Endothelial cell of umbilical vein (primary cell): ENCODE data around the gene CXCL11. TPM values are rescaled to one million over a fixed set of nuclear protein-coding genes. Genes with fewer than 3 reads are reported as not detected.
"Not testable (repeated sequence)": the region's sequence is repeated elsewhere in the genome, so short reads cannot be mapped to it uniquely, and the experiment has no call there.

Source experiments
- BruUV-seq: library from RNA; stranded (reverse); fragments of 400-500 nt; replicated peaks from 2 replicates; lab custom pipeline; 2021; lab: Mats Ljungman, UMichigan
- CTCF ChIA-PET: fragments of 300-600, 350-600 bp; sonication (Branson Sonifier 250); formaldehyde crosslinking; loops from one replicate; lab custom pipeline; 2021; ENCODE audit warnings: antibody characterized with exemption, inconsistent platforms; lab: Charles Lee
- POLR2A ChIA-PET: fragments of 300-600, 350-600 bp; sonication (Branson Sonifier 250); formaldehyde crosslinking; loops from one replicate; lab custom pipeline; 2021; ENCODE audit warnings: antibody characterized with exemption, inconsistent platforms; lab: Charles Lee
- DNase-seq: peaks from one replicate; pipeline ENCODE4 v3.0.0-alpha.2; 2011; ENCODE audit warnings: low read depth, low spot score
- FAIRE-seq: peaks from 2 replicates; lab custom pipeline; 2011; peaks lifted over from hg19 to GRCh38; lab: Jason Lieb, UNC
- H2AFZ ChIP-seq: 2 replicates; pipeline ENCODE4 v1.6.0; 2012; ENCODE audit warnings: low read depth, low read length, control low read depth, inconsistent platforms
- H3K27ac ChIP-seq: 2 replicates; pipeline ENCODE4 v1.5.1; 2011; ENCODE audit warnings: low read depth, mild to moderate bottlenecking, control low read depth, low read length, moderate library complexity; ENCODE audit not compliant: insufficient read depth
- H3K27me3 ChIP-seq, 2 experiments: 2 replicates each; pipeline versions ENCODE4 v1.6.0 to v1.6.1; 2011; ENCODE audit warnings: low read length in 2 of 2, mixed read lengths in 1 of 2; ENCODE audit not compliant: control insufficient read depth in 2 of 2, insufficient read depth in 2 of 2
- H3K36me3 ChIP-seq, 2 experiments: 2 replicates in 1 of 2; 3 replicates in 1 of 2; pipeline ENCODE4 v1.5.1; 2011; ENCODE audit warnings: low read length in 2 of 2, mild to moderate bottlenecking in 1 of 2, moderate library complexity in 1 of 2; ENCODE audit not compliant: control insufficient read depth in 2 of 2, insufficient read depth in 2 of 2; ENCODE audit errors: extremely low read depth in 1 of 2
- H3K4me1 ChIP-seq: 3 replicates; pipeline ENCODE4 v1.5.1; 2011; ENCODE audit warnings: mild to moderate bottlenecking, low read length; ENCODE audit not compliant: control insufficient read depth, insufficient read depth; ENCODE audit errors: extremely low read depth
- H3K4me2 ChIP-seq: 2 replicates; pipeline ENCODE4 v1.6.1; 2011; ENCODE audit warnings: low read length, control low read depth, mixed read lengths; ENCODE audit not compliant: insufficient read depth
- H3K4me3 ChIP-seq, 3 experiments: fragments of 200-600 bp in 1 of 3; sonication (generic), shearing (Covaris generic) in 1 of 3; replicated peaks in 1 of 3; 2 replicates each; pipeline ENCODE4 v1.5.1; 2011 to 2016; ENCODE audit warnings: control low read depth in 3 of 3, low read length in 3 of 3, mild to moderate bottlenecking in 2 of 3, inconsistent platforms in 1 of 3, low read depth in 1 of 3, moderate library complexity in 1 of 3; ENCODE audit not compliant: insufficient read depth in 1 of 3
- H3K79me2 ChIP-seq: 2 replicates; pipeline ENCODE4 v1.6.0; 2012; ENCODE audit warnings: low read length, inconsistent platforms; ENCODE audit not compliant: control insufficient read depth, insufficient read depth
- H3K9ac ChIP-seq: replicated peaks from 2 replicates; pipeline ENCODE3; 2011; ENCODE audit warnings: low read length, control low read depth; ENCODE audit not compliant: insufficient read depth; ENCODE audit errors: extremely low read depth
- H3K9me1 ChIP-seq: replicated peaks from 3 replicates; pipeline ENCODE4 v1.6.0; 2011; ENCODE audit warnings: mild to moderate bottlenecking, low read length; ENCODE audit not compliant: control insufficient read depth, insufficient read depth; ENCODE audit errors: extremely low read depth
- H3K9me3 ChIP-seq: replicated peaks from 2 replicates; pipeline ENCODE4 v1.5.1; 2012; ENCODE audit warnings: low read length, inconsistent platforms; ENCODE audit not compliant: control insufficient read depth, insufficient read depth
- H4K20me1 ChIP-seq: replicated peaks from 2 replicates; pipeline ENCODE3; 2011; ENCODE audit warnings: mild to moderate bottlenecking, low read length; ENCODE audit not compliant: control insufficient read depth, insufficient read depth; ENCODE audit errors: extremely low read depth
- EZH2 ChIP-seq: IDR thresholded peaks from 2 replicates; pipeline ENCODE4 v1.6.1; 2012; ENCODE audit warnings: borderline replicate concordance, low read depth, mild to moderate bottlenecking, moderate library complexity, low read length, inconsistent platforms; ENCODE audit not compliant: severe bottlenecking
- FOS ChIP-seq: IDR thresholded peaks from 2 replicates; pipeline ENCODE4 v1.6.1; 2011; ENCODE audit warnings: mild to moderate bottlenecking, low read length, moderate library complexity, borderline replicate concordance; ENCODE audit not compliant: insufficient read depth
- GATA2 ChIP-seq: IDR thresholded peaks from 2 replicates; pipeline ENCODE4 v1.7.0; 2011; ENCODE audit warnings: low read depth, mild to moderate bottlenecking, moderate library complexity, mixed read lengths, low read length; ENCODE audit not compliant: insufficient read length, insufficient read depth
- JUN ChIP-seq: IDR thresholded peaks from 2 replicates; pipeline ENCODE4 v1.6.1; 2011; ENCODE audit warnings: borderline replicate concordance, low read depth; ENCODE audit not compliant: insufficient read length, insufficient read depth
- MYC ChIP-seq: IDR thresholded peaks from one replicate; pipeline ENCODE4 v1.6.1; 2011; ENCODE audit warnings: mild to moderate bottlenecking, low read depth, low read length
- POLR2A ChIP-seq: IDR thresholded peaks from 2 replicates; pipeline ENCODE4 v1.6.1; 2012; ENCODE audit warnings: low read depth, mild to moderate bottlenecking, control low read depth, low read length
- POLR2AphosphoS5 ChIP-seq: IDR thresholded peaks from 2 replicates; pipeline ENCODE4 v1.6.1; 2012; ENCODE audit warnings: low read depth, mild to moderate bottlenecking, control low read depth, low read length, moderate library complexity; ENCODE audit not compliant: insufficient read depth
- dilution Hi-C: fragments of 300-500 bp; cut with MboI; formaldehyde crosslinking; loops from one replicate; pipeline ENCODE4 v1.15.0; 2019; ENCODE audit warnings: low sequenced_read_pairs; ENCODE audit not compliant: extremely low pct_ligation_motif_present
- intact Hi-C: fragments of 100-400 bp; cut with micrococcal nuclease; formaldehyde crosslinking; loops from one replicate; pipeline ENCODE4 v1.10.0; 2022
- polyA plus RNA-seq, 4 experiments: library from polyadenylated mRNA; depleted of rRNA in 3 of 4; stranded (reverse) in 3 of 4; unstranded in 1 of 4; fragments of >200 nt; gene quantifications; 2 replicates each; pipeline versions ENCODE4 v1.2.1 to v1.2.3, GENCODE V29; 2011 to 2012; ENCODE audit warnings: missing spikeins in 1 of 4
- total RNA-seq: library from RNA; stranded (reverse); gene quantifications from 2 replicates; pipeline ENCODE4 v1.2.3, GENCODE V29; 2021
- TF ChIP-seq, protein P1 (sequence below), 2 donors: IDR thresholded peaks; 1 replicate in 1 of 2; 2 replicates in 1 of 2; pipeline ENCODE4 v1.5.1; 2011; ENCODE audit warnings: low read length in 2 of 2, mild to moderate bottlenecking in 2 of 2, moderate library complexity in 2 of 2, control low read depth in 1 of 2, inconsistent platforms in 1 of 2, low read depth in 1 of 2; ENCODE audit not compliant: insufficient read depth in 1 of 2; ENCODE audit errors: extremely low read depth in 1 of 2

The CXCL11 gene
- total and polyA plus RNA-seq, 2 donors (not counting 3 experiments of a cell fraction or from before 2014, with no cell fraction given), result 0.91 to 1.1 TPM

DNA sequence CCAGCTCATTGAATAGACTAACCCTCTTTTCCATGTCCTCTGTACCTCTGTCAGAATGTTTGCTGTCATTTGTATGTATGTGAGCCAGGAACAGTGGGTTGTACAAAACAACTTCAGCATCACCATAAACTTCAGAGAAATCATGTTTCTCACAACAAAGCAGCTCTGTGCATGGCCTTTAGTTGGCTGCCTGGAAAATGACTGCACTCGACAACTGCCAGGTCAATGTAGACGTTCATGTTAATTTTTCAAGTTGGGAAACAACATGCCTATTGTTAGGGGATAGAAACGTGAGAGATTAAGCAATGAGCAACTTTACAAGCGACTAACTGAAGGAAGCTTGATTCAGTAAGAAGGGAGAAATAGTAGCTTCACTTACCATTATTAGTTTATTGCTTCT, 17.9 kb upstream of the CXCL11 start:
- H3K27ac ChIP-seq, result no peak overlapping the region
- intact Hi-C loops (no loop called here), dilution Hi-C loops (no loop called here)

DNA sequence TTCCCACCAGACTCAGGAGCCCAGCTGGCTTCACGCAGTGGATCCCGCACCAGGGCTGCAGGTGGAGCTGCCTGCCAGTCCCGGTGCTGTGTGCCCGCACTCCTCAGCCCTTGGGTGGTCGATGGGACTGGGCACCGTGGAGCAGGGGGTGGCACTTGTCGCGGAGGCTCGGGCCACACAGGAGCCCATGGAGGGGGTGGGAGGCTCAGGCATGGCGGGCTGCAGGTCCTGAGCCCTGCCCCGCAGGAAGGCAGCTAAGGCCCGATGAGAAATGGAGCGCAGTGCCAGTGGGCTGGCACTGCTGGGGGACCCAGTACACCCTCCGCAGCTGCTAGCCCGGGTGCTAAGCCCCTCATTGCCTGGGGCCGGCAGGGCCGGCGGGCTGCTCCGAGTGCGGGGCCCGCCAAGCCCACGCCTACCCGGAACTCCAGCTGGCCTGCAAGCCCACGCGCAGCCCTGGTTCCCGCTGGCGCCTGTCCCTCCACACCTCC, 14.7 kb upstream of the CXCL11 start:
- DNase-seq, H4K20me1 ChIP-seq, H3K36me3 ChIP-seq, H3K9ac ChIP-seq, H3K27ac ChIP-seq, POLR2A ChIA-PET, H3K9me1 ChIP-seq, H3K4me2 ChIP-seq, H3K79me2 ChIP-seq, H3K9me3 ChIP-seq, BruUV-seq, intact Hi-C loops, FAIRE-seq, H3K4me1 ChIP-seq, dilution Hi-C loops, H3K4me3 ChIP-seq, H2AFZ ChIP-seq: not testable (repeated sequence)
- H3K27me3 ChIP-seq, result peaks cover 17 to 18% of the 10 kb centered on the region in 2 experiments
- CTCF ChIA-PET, result interaction anchor here (1.5 kb wide), 1 partner anchor 55 kb away, joined by 5 read pairs; no protein-coding TSS in a partner anchor

More for the DNA sequence above, 17.9 kb upstream of the CXCL11 start:
- H3K4me2 ChIP-seq, result no peak overlapping the region
- no peak overlapping the region for H2AFZ ChIP-seq
- H3K36me3 ChIP-seq, result no peaks in the 10 kb centered on the region
- FAIRE-seq, result no peak
- no peak overlapping the region for H3K9ac ChIP-seq
- H3K4me1 ChIP-seq, result no peaks in the 10 kb centered on the region
- no peak for TF ChIP-seq POLR2AphosphoS5
- no peak for TF ChIP-seq MYC
- no peak for TF ChIP-seq FOS
- TF ChIP-seq, protein P1, sequence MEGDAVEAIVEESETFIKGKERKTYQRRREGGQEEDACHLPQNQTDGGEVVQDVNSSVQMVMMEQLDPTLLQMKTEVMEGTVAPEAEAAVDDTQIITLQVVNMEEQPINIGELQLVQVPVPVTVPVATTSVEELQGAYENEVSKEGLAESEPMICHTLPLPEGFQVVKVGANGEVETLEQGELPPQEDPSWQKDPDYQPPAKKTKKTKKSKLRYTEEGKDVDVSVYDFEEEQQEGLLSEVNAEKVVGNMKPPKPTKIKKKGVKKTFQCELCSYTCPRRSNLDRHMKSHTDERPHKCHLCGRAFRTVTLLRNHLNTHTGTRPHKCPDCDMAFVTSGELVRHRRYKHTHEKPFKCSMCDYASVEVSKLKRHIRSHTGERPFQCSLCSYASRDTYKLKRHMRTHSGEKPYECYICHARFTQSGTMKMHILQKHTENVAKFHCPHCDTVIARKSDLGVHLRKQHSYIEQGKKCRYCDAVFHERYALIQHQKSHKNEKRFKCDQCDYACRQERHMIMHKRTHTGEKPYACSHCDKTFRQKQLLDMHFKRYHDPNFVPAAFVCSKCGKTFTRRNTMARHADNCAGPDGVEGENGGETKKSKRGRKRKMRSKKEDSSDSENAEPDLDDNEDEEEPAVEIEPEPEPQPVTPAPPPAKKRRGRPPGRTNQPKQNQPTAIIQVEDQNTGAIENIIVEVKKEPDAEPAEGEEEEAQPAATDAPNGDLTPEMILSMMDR (IDR thresholded peaks at IDR 0.05; ENCODE audit: extremely low read depth in 1 of 2, insufficient read depth in 1 of 2, low read depth in 1 of 2, low read length in 2 of 2), result no peak
- no peak for TF ChIP-seq POLR2A
- TF ChIP-seq JUN, result no peak
- no peak for TF ChIP-seq GATA2
- no peak for TF ChIP-seq EZH2
- DNase-seq, result no peak
- no TSS peak for BruUV-seq
- POLR2A ChIA-PET, result no interaction called here
- CTCF ChIA-PET, result interaction anchor here (1.2 to 4.5 kb wide), 8 partner anchors 9 to 158 kb away, joined by 3 to 36 read pairs (median 5); no protein-coding TSS in a partner anchor
- no peaks in the 10 kb centered on the region for H3K79me2 ChIP-seq
- H3K9me1 ChIP-seq, result no peaks in the 10 kb centered on the region
- H3K4me3 ChIP-seq, result no peak overlapping the region
- H3K9me3 ChIP-seq, result no peaks in the 10 kb centered on the region
- H3K27me3 ChIP-seq, result peaks cover 30 to 43% of the 10 kb centered on the region in 2 experiments
- H4K20me1 ChIP-seq, result no peaks in the 10 kb centered on the region

DNA sequence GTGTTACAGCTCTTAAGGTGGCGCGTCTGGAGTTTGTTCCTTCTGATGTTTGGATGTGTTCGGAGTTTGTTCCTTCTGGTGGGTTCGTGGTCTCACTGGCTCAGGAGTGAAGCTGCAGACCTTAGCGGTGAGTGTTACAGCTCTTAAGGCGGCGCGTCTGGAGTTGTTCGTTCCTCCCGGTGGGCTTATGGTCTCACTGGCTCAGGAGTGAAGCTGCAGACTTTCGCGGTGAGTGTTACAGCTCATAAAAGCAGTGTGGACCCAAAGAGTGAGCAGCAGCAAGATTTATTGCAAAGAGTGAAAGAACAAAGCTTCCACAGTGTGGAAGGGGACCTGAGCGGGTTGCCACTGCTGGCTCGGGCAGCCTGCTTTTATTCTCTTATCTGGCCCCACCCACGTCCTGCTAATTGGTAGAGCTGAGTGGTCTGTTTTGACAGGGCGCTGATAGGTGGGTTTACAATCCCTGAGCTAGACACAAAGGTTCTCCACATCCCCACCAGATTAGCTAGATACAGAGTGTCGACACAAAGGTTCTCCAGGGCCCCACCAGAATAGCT, 14.1 kb upstream of the CXCL11 start:
- DNase-seq, dilution Hi-C loops, intact Hi-C loops, H2AFZ ChIP-seq, BruUV-seq, H3K4me1 ChIP-seq, POLR2A ChIA-PET, H3K4me2 ChIP-seq, H3K9me1 ChIP-seq, H3K4me3 ChIP-seq, H3K27ac ChIP-seq, H3K9me3 ChIP-seq, H4K20me1 ChIP-seq, H3K36me3 ChIP-seq, FAIRE-seq, H3K79me2 ChIP-seq, H3K9ac ChIP-seq: not testable (repeated sequence)
- CTCF ChIA-PET, result interaction anchor here (1.5 kb wide), 1 partner anchor 54 kb away, joined by 5 read pairs; no protein-coding TSS in a partner anchor
- peaks cover 11% of the 10 kb centered on the region in 2 experiments for H3K27me3 ChIP-seq
